Ovary (tissue), 9 donors: ENCODE data around the gene CENPX. TPM values are rescaled to one million over a fixed set of nuclear protein-coding genes. Genes with fewer than 3 reads are reported as not detected.

Source experiments
- DNase-seq, 5 donors: peaks; one replicate each; pipeline ENCODE4 v3.0.0-alpha.2; 2019 to 2020
- H3K27ac ChIP-seq, 2 donors: fragments of 200-600 bp; one replicate each; pipeline versions ENCODE4 v1.5.1 to v1.8.0; 2019 to 2022
- H3K27me3 ChIP-seq: fragments of 200-600 bp; one replicate; pipeline ENCODE4 v1.8.0; 2022
- H3K36me3 ChIP-seq: fragments of 200-600 bp; sonication (generic); one replicate; pipeline ENCODE4 v1.5.1; 2019
- H3K4me1 ChIP-seq: one replicate; pipeline ENCODE4 v1.8.1; 2013; ENCODE audit warnings: mild to moderate bottlenecking, moderate library complexity; ENCODE audit not compliant: insufficient read depth
- H3K4me3 ChIP-seq: fragments of 200-600 bp; sonication (generic); one replicate; pipeline ENCODE4 v1.5.1; 2017
- H3K9me3 ChIP-seq, 2 donors: fragments of 200-600 bp in 1 of 2; sonication (generic) in 1 of 2; one replicate each; pipeline versions ENCODE4 v1.5.1 to v1.8.1; 2013 to 2019; ENCODE audit warnings: mild to moderate bottlenecking in 1 of 2, moderate library complexity in 1 of 2
- EP300 ChIP-seq: sonication (generic); formaldehyde crosslinking; IDR thresholded peaks from one replicate; pipeline ENCODE4 v1.6.1; 2017; ENCODE audit warnings: antibody characterized with exemption
- POLR2A ChIP-seq: fragments of 450-650 bp; IDR thresholded peaks from one replicate; pipeline ENCODE4 v1.6.1; 2017; ENCODE audit warnings: antibody characterized with exemption, mild to moderate bottlenecking, moderate library complexity
- WGBS, 3 donors: extraction: QIAGEN DNeasy Blood & Tissue Kit in 1 of 3; methylation state at CpG; one replicate each; pipeline versions ENCODE4 v1.1.5 to v1.1.7; 2013 to 2017; 5-methylcytosine and 5-hydroxymethylcytosine counted together
- intact Hi-C, 4 donors: fragments of 100-400 bp; cut with DNase I; formaldehyde crosslinking; loops; one replicate each; pipeline versions ENCODE4 v1.11.0 to v1.15.1; 2022 to 2023
- polyA plus RNA-seq, 2 donors: library from polyadenylated mRNA; stranded (reverse); fragments of 200-250 nt in 1 of 2; fragments of 350-450 nt in 1 of 2; fragmentation: Illumina TruSeq in 1 of 2; extraction: RNeasy Lipid Tissue Mini Kit (QIAGEN cat#74804) in 1 of 2; gene quantifications; one replicate each; pipeline ENCODE4 v1.2.3, GENCODE V29; 2013 to 2014
- total RNA-seq, 7 donors: library from RNA; depleted of rRNA in 2 of 7; stranded (reverse); fragments of >200 nt in 2 of 7; fragmentation: NEBNext Ultra II Directional in 3 of 7; extraction: Animal tissue kit (Norgen Biotek cat#: 25700) in 3 of 7; gene quantifications; one replicate each; pipeline versions ENCODE4 v1.1.0 to v1.2.4, GENCODE V29; 2016 to 2023
- TF ChIP-seq, protein P1 (sequence below), 3 donors: fragments of 450-650 bp in 2 of 3; fragments of 200-600 bp in 1 of 3; IDR thresholded peaks; one replicate each; pipeline versions ENCODE4 v1.5.1 to v1.8.0; 2016 to 2022; ENCODE audit warnings: antibody characterized with exemption in 3 of 3, mild to moderate bottlenecking in 1 of 3
- donor health status: DM: no; HTN: no; CAD: no; lungs with moderate emphysema.
- donor health status: DM: no; HTN: no; CAD: no.
- donor health status: Bipolar disorder and iron deficiency.
- donor health status: DM: yes; HTN: yes; CAD: no.
- donor health status: DM: no; HTN: no; CAD: no.
- donor health status: DM: yes; HTN: yes; CAD: no.

The CENPX gene
- total and polyA plus RNA-seq, 9 donors, result 3.3 to 68.8 (median 35.3) TPM

DNA sequence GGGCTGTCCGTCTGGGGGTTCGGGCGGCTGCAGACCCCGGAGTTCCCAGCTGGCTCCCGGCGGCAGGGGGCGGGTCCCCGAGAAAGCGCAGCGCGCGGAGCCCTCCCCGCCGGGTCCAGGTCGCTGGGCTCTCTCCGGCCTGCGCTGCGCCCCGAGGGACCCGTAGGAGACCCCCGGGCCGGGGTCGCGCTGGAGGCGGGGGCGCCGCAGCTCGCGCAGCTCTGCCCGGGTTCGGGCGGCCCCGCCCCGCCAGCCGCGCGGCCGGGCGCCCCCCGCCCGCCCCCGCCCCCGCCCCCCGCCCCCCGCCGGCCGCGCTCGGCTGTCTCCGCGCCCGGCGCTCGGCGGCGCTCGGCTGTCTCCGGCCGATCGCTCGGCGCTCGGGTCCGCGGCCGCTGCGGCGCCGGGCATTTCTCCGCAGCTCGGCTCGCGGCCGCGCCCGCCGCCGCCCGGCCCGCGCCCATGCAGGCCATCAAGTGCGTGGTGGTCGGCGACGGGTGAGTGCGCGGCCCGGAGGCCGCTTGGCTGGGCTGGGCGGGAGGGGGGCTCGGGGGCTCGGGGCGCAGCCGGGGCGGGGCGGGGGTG lies 8.7 kb upstream of the CENPX start, which contains the start of gene RAC3:
Gene RAC3 (plus strand): TSS at position 376 of the 582 bp plus-strand sequence. CDS start 84 bp downstream, at position 460.
- WGBS, 3 donors, result 0% methylated on average over 20 to 93 of the region's 96 CpGs; no CpG with 5 or more reads in 1 of the 3 donors
- Histone ChIP-seq H3K4me3 (peak within 1 kb of the TSS; percentile 45), H3K9me3 (no peaks in the 10 kb centered on the region), H3K36me3 (no peaks in the 10 kb centered on the region), H3K4me1 (peaks cover 7% of the 10 kb centered on the region), H3K27me3 (no peaks in the 10 kb centered on the region), H3K27ac (peak within 1 kb of the TSS in 1 of 2 donors; percentile 23)
- intact Hi-C loops, result loop anchor here (2.0 to 5.0 kb wide), 4 partner anchors 121 to 126 kb away; no protein-coding TSS in a partner anchor
- no peak for TF ChIP-seq EP300
- TF ChIP-seq, protein P1, sequence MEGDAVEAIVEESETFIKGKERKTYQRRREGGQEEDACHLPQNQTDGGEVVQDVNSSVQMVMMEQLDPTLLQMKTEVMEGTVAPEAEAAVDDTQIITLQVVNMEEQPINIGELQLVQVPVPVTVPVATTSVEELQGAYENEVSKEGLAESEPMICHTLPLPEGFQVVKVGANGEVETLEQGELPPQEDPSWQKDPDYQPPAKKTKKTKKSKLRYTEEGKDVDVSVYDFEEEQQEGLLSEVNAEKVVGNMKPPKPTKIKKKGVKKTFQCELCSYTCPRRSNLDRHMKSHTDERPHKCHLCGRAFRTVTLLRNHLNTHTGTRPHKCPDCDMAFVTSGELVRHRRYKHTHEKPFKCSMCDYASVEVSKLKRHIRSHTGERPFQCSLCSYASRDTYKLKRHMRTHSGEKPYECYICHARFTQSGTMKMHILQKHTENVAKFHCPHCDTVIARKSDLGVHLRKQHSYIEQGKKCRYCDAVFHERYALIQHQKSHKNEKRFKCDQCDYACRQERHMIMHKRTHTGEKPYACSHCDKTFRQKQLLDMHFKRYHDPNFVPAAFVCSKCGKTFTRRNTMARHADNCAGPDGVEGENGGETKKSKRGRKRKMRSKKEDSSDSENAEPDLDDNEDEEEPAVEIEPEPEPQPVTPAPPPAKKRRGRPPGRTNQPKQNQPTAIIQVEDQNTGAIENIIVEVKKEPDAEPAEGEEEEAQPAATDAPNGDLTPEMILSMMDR (IDR thresholded peaks at IDR 0.05), result no peak
- TF ChIP-seq POLR2A, result no peak
- DNase-seq, result no peak

DNA sequence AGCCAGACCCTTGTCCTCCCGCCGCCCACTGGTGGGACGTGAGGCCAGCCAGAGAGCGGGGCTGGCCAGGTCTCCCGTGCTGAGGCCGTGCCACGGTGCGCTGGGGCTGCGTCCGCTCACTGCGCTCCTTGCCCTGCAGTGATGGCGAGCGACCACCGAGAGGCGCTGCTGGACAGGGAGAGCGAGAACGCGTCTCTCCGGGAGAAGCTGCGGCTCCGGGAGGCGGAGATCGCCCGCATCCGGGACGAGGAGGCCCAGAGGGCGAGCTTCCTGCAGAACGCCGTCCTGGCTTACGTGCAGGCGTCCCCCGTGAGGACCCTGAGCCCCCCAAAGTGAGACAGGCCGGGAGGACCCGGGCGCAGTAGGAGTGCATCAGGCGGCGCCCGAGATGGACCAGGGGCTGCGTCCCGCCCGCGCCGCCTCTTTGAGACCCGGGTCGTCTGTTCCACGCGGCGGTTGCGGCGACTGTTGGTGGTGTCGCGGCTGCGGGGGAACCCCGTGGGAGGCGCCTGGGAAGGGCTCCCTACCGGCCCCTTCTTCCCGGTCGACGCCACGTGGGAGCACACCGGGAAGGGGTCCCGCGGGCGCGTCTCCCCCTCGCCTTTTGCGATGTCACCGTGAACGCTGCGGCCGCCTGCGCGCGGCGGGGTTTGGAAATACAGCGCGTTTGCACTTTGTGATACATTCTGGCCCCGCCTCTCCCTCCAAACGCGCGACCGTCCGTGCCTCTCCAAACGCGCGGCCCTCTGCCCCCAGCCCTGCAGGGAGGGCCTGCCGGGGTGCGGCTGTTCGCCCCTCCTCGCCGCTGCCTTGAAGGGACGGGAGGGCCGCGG lies 8.0 kb upstream of the CENPX start:
- peak overlapping the region in 1 of 2 donors; percentile 23 for H3K27ac ChIP-seq
- peaks cover 3% of the 10 kb centered on the region for H3K4me1 ChIP-seq
- peak; percentile 77 to 90 (median 85) for DNase-seq
- no peaks in the 10 kb centered on the region for H3K36me3 ChIP-seq
- TF ChIP-seq POLR2A, result no peak
- TF ChIP-seq, protein P1 (IDR thresholded peaks at IDR 0.05), result peak; percentile 86 to 97 (median 96)
- no peak for TF ChIP-seq EP300
- no peaks in the 10 kb centered on the region for H3K27me3 ChIP-seq
- 1 to 2% (median 1%) methylated on average over 43 to 94 of the region's 94 CpGs for WGBS, 3 donors
- peak overlapping the region; percentile 45 for H3K4me3 ChIP-seq
- no peaks in the 10 kb centered on the region for H3K9me3 ChIP-seq
- intact Hi-C loops, result loop anchor here (2.0 to 5.0 kb wide), 4 partner anchors 122 to 127 kb away; no protein-coding TSS in a partner anchor

DNA sequence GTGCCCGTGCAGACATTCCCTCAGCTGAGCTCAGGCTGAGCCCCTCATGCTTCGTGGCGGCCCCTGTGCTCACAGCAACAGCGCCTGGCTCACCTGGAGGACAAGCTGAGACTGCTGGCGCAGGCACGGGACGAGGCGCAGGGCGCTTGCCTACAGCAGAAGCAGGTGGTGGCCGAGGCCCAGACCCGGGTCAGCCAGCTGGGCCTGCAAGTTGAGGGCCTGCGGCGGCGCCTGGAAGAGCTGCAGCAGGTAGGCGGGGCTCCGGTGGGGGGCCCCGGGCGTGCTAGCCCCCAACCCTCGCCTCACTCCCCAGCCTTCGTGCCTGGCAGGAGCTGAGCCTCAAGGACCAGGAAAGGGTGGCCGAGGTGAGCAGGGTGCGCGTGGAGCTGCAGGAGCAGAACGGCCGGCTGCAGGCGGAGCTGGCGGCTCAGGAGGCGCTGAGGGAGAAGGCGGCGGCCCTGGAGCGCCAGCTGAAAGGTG lies 7.4 kb upstream of the CENPX start:
- Histone ChIP-seq H3K9me3 (no peaks in the 10 kb centered on the region), H3K4me1 (peaks cover 3% of the 10 kb centered on the region), H3K36me3 (no peaks in the 10 kb centered on the region), H3K27me3 (no peaks in the 10 kb centered on the region), H3K27ac (no peak overlapping the region), H3K4me3 (no peak overlapping the region)
- TF ChIP-seq POLR2A (no peak), EP300 (no peak)
- TF ChIP-seq, protein P1 (IDR thresholded peaks at IDR 0.05), result no peak
- DNase-seq, result no peak
- 56 to 65% (median 62%) methylated on average over 30 to 31 of the region's 31 CpGs for WGBS, 3 donors
- intact Hi-C loops, result loop anchor here (2.0 to 10.0 kb wide), 5 partner anchors 122 to 295 kb away; no protein-coding TSS in a partner anchor

DNA sequence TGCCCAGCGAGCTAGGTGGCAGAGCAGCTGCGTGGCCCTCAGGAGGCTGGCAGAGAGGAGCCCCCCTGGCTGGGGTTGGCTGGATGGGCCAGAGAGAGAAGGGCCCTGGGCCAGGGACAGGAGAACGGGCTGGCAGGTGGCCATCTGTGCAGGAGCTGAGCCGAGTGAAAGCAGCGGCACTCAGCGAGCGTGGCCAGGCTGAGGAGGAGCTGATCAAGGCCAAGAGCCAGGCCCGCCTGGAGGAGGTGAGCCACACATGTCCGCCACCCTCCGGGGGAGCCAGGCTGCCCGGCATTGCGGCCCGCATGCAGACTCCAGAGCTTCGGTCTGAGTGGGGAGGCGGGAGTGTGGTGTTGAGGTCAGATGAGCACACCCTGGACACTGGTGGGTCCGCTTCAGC lies 6.7 kb upstream of the CENPX start:
- no peak for TF ChIP-seq EP300
- H3K36me3 ChIP-seq, result no peaks in the 10 kb centered on the region
- H3K4me3 ChIP-seq, result no peak overlapping the region
- H3K9me3 ChIP-seq, result no peaks in the 10 kb centered on the region
- DNase-seq, result no peak
- H3K27ac ChIP-seq, result no peak overlapping the region
- intact Hi-C loops, result loop anchor here in 1 of 4 donors (10.0 kb wide), 1 partner anchor 295 kb away; no protein-coding TSS in a partner anchor
- H3K27me3 ChIP-seq, result no peaks in the 10 kb centered on the region
- 85 to 91% (median 89%) methylated on average over 16 of the region's 16 CpGs for WGBS, 3 donors
- H3K4me1 ChIP-seq, result peaks cover 3% of the 10 kb centered on the region
